OCI-LY3 (cell line): ENCODE data around the gene KIF17.

ENCODE experiments used
- EZH2phosphoT487 ChIP-seq: fragments of 200-600 bp; shearing (Covaris generic); IDR thresholded peaks from 2 replicates; pipeline ENCODE4 v1.6.1; 2018; ENCODE audit warnings: antibody characterized with exemption, mixed run types, low read depth
- TF ChIP-seq, protein P1 (sequence below): fragments of 200-600, 300-600 bp; sonication (generic); IDR thresholded peaks from 2 replicates; pipeline ENCODE4 v1.5.1; 2014; ENCODE audit warnings: antibody characterized with exemption, low read length, low read depth

- TF ChIP-seq, protein P1, sequence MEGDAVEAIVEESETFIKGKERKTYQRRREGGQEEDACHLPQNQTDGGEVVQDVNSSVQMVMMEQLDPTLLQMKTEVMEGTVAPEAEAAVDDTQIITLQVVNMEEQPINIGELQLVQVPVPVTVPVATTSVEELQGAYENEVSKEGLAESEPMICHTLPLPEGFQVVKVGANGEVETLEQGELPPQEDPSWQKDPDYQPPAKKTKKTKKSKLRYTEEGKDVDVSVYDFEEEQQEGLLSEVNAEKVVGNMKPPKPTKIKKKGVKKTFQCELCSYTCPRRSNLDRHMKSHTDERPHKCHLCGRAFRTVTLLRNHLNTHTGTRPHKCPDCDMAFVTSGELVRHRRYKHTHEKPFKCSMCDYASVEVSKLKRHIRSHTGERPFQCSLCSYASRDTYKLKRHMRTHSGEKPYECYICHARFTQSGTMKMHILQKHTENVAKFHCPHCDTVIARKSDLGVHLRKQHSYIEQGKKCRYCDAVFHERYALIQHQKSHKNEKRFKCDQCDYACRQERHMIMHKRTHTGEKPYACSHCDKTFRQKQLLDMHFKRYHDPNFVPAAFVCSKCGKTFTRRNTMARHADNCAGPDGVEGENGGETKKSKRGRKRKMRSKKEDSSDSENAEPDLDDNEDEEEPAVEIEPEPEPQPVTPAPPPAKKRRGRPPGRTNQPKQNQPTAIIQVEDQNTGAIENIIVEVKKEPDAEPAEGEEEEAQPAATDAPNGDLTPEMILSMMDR = no peak
- no peak for TF ChIP-seq EZH2phosphoT487
These were observed 91.7 kb downstream of the KIF17 start for GRCh38 chr1:20626098-20626427.
